Left ventricle myocardium inferior (tissue), 1 donor: Measurements from ENCODE around the gene FAM163B. TPM values are rescaled to one million over a fixed set of nuclear protein-coding genes. Genes with fewer than 3 reads are reported as not detected.

Experiments
- DNase-seq: peaks from one replicate; pipeline ENCODE4 v3.0.0-alpha.2; 2020
- H3K27ac ChIP-seq: fragments of 200-600 bp; replicated peaks from 2 replicates; pipeline ENCODE4 v1.8.0; 2021
- H3K27me3 ChIP-seq: fragments of 200-600 bp; 2 replicates; pipeline ENCODE4 v1.8.0; 2021; ENCODE audit warnings: low read depth
- H3K36me3 ChIP-seq: fragments of 200-600 bp; 2 replicates; pipeline ENCODE4 v1.8.0; 2021
- H3K4me1 ChIP-seq: fragments of 200-600 bp; 2 replicates; pipeline ENCODE4 v1.8.0; 2021
- H3K4me3 ChIP-seq: fragments of 200-600 bp; 2 replicates; pipeline ENCODE4 v1.8.0; 2021; ENCODE audit warnings: mild to moderate bottlenecking, moderate library complexity
- H3K9me3 ChIP-seq: fragments of 200-600 bp; replicated peaks from 2 replicates; pipeline ENCODE4 v1.8.0; 2021
- CTCF ChIP-seq: fragments of 200-600 bp; IDR thresholded peaks from 2 replicates; pipeline ENCODE4 v1.8.0; 2021; ENCODE audit warnings: antibody characterized with exemption, mild to moderate bottlenecking, borderline replicate concordance
- intact Hi-C: fragments of 100-400 bp; cut with micrococcal nuclease; formaldehyde crosslinking; loops from one replicate; pipeline ENCODE4 v1.11.0; 2022
- total RNA-seq: library from RNA; stranded (reverse); fragmentation: NEBNext Ultra II Directional; extraction: Animal tissue kit (Norgen Biotek cat#: 25700); gene quantifications from one replicate; pipeline ENCODE4 v1.2.1, GENCODE V29; 2021
- donor health status: DM: no; HTN: yes; CAD: no; lungs with severe emphysema.

Gene FAM163B
- total RNA-seq, 1 donor from 2014 or later: not detected

- no peak for TF ChIP-seq CTCF
- no peak overlapping the region for H3K27ac ChIP-seq
- no peaks in the 10 kb centered on the region for H3K4me1 ChIP-seq
- peaks cover 75% of the 10 kb centered on the region for H3K27me3 ChIP-seq
- no peak overlapping the region for H3K4me3 ChIP-seq
- no peaks in the 10 kb centered on the region for H3K36me3 ChIP-seq
- intact Hi-C loops: no loop called here
- DNase-seq: no peak
- no peaks in the 10 kb centered on the region for H3K9me3 ChIP-seq
Measured at GRCh38 chr9:133647148-133647547, 38.0 kb upstream of the FAM163B start.

GRCh38 chr9:133645021-133645765 lies 36.0 kb upstream of the FAM163B start:
- DNase-seq: no peak
- Histone ChIP-seq H3K36me3 (no peaks in the 10 kb centered on the region), H3K9me3 (no peaks in the 10 kb centered on the region), H3K27ac (no peak overlapping the region), H3K27me3 (peaks cover 64% of the 10 kb centered on the region), H3K4me3 (no peak overlapping the region), H3K4me1 (no peaks in the 10 kb centered on the region)
- intact Hi-C loops: no loop called here
- TF ChIP-seq CTCF: no peak

GRCh38 chr9:133643978-133644760 lies 35.0 kb upstream of the FAM163B start:
- Histone ChIP-seq H3K27me3 (peaks cover 63% of the 10 kb centered on the region), H3K4me3 (no peak overlapping the region), H3K4me1 (no peaks in the 10 kb centered on the region), H3K36me3 (no peaks in the 10 kb centered on the region), H3K9me3 (no peaks in the 10 kb centered on the region), H3K27ac (no peak overlapping the region)
- intact Hi-C loops: no loop called here
- no peak for DNase-seq
- TF ChIP-seq CTCF: no peak

- no peaks in the 10 kb centered on the region for H3K9me3 ChIP-seq
- H3K36me3 ChIP-seq: no peaks in the 10 kb centered on the region
- no peak overlapping the region for H3K4me3 ChIP-seq
- H3K27ac ChIP-seq: no peak overlapping the region
- peaks cover 61% of the 10 kb centered on the region for H3K27me3 ChIP-seq
- intact Hi-C loops: no loop called here
- no peak for TF ChIP-seq CTCF
- no peaks in the 10 kb centered on the region for H3K4me1 ChIP-seq
- no peak for DNase-seq
Measured at GRCh38 chr9:133643362-133643755, 34.2 kb upstream of the FAM163B start.

- Histone ChIP-seq H3K27me3 (peaks cover 61% of the 10 kb centered on the region), H3K4me3 (no peak overlapping the region), H3K4me1 (no peaks in the 10 kb centered on the region), H3K36me3 (no peaks in the 10 kb centered on the region), H3K9me3 (no peaks in the 10 kb centered on the region), H3K27ac (no peak overlapping the region)
- TF ChIP-seq CTCF: no peak
- no peak for DNase-seq
- intact Hi-C loops: no loop called here
Measured at GRCh38 chr9:133642708-133643361, 33.6 kb upstream of the FAM163B start.
